GM20000 (cell line): ENCODE data around the gene MATK.

Experiments
- DNase-seq: peaks from one replicate; pipeline ENCODE4 v3.0.0; 2012; ENCODE audit warnings: low spot score
- TF ChIP-seq, protein P1 (sequence below): IDR thresholded peaks from 2 replicates; pipeline ENCODE4 v1.5.1; 2012; ENCODE audit warnings: mild to moderate bottlenecking, control low read depth; ENCODE audit errors: extremely low read depth, missing control alignments

MATK gene, protein sequence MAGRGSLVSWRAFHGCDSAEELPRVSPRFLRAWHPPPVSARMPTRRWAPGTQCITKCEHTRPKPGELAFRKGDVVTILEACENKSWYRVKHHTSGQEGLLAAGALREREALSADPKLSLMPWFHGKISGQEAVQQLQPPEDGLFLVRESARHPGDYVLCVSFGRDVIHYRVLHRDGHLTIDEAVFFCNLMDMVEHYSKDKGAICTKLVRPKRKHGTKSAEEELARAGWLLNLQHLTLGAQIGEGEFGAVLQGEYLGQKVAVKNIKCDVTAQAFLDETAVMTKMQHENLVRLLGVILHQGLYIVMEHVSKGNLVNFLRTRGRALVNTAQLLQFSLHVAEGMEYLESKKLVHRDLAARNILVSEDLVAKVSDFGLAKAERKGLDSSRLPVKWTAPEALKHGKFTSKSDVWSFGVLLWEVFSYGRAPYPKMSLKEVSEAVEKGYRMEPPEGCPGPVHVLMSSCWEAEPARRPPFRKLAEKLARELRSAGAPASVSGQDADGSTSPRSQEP

GRCh38 chr19:3785938-3786824, at the start of gene MATK:
MATK (minus strand) TSS chr19:3786381; CDS start chr19:3785135, 1,246 bp downstream.
- DNase-seq: peak; percentile 71
- TF ChIP-seq, protein P1, sequence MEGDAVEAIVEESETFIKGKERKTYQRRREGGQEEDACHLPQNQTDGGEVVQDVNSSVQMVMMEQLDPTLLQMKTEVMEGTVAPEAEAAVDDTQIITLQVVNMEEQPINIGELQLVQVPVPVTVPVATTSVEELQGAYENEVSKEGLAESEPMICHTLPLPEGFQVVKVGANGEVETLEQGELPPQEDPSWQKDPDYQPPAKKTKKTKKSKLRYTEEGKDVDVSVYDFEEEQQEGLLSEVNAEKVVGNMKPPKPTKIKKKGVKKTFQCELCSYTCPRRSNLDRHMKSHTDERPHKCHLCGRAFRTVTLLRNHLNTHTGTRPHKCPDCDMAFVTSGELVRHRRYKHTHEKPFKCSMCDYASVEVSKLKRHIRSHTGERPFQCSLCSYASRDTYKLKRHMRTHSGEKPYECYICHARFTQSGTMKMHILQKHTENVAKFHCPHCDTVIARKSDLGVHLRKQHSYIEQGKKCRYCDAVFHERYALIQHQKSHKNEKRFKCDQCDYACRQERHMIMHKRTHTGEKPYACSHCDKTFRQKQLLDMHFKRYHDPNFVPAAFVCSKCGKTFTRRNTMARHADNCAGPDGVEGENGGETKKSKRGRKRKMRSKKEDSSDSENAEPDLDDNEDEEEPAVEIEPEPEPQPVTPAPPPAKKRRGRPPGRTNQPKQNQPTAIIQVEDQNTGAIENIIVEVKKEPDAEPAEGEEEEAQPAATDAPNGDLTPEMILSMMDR: no peak

DNA sequence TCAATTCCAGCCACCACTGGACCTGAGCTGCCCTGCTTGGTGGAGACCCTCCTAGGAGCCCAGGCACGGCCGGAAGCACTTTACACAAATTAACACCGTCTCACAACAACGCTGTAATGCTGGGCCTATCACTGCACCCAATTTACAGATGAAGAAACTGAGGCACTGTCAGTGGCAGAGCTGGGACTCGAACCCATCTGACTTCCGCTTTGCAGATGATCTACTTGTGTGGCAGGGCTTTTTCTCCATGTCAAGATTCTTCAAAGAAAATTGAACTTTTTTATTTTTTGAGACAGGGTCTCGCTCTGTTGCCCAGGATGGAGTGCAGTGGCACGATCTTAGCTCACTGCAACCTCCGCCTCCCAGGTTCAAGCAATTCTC, 48.9 kb upstream of the MATK start:
- TF ChIP-seq, protein P1: no peak
- DNase-seq: no peak

- TF ChIP-seq, protein P1: no peak
- DNase-seq: no peak
Observed at GRCh38 chr19:3834349-3835054, 48.3 kb upstream of the MATK start.

GRCh38 chr19:3833578-3834348, 47.6 kb upstream of the MATK start:
- no peak for DNase-seq
- TF ChIP-seq, protein P1: no peak

- TF ChIP-seq, protein P1: no peak
- DNase-seq: no peak
Observed at GRCh38 chr19:3832001-3832400, 45.8 kb upstream of the MATK start.

DNA sequence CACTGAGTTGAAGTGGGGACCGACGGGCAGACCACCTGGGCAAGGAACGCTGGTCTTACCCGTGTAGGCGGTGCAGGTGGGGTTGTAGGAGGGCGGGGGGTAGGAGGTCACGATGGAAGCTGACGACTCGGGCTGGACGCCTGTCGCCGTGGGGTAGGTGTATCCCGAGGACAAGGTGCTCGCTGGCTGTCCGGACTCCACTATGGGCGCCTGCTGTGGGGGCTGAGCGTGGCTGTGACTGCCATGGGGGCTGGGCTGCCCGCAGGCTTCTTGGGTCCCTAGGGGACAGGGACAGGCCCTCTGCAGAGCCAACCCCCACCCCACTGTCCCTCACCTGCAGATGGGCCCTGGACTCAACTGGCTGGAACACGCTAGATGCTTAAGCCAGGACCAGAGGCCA, 45.4 kb upstream of the MATK start:
- TF ChIP-seq, protein P1: no peak
- no peak for DNase-seq
